Right lobe of liver (tissue), 6 donors: ENCODE data around the gene LCP2. TPM values are rescaled to one million over a fixed set of nuclear protein-coding genes. Genes with fewer than 3 reads are reported as not detected.
A peak's percentile ranks its signal among the peaks of the same experiment; 100 is the strongest.

ENCODE experiments used
- ATAC-seq, 4 donors: fragments of 200-7000 bp; cut with Tn5 transposase; one replicate each; pipeline ENCODE4 v1.9.1; 2020; ENCODE audit warnings: mild to moderate bottlenecking in 4 of 4, moderate library complexity in 4 of 4
- DNase-seq, 3 donors: peaks; one replicate each; pipeline ENCODE4 v3.0.0-alpha.2; 2020
- H3K27ac ChIP-seq, 3 donors: fragments of 200-600 bp; one replicate each; pipeline ENCODE4 v1.8.0; 2022
- H3K27me3 ChIP-seq, 2 donors: fragments of 200-600 bp; one replicate each; pipeline ENCODE4 v1.8.0; 2022
- H3K36me3 ChIP-seq, 4 donors: fragments of 200-600 bp; sonication (generic) in 1 of 4; one replicate each; pipeline versions ENCODE4 v1.5.1 to v1.8.0; 2017 to 2022; ENCODE audit warnings: control low read depth in 1 of 4
- H3K4me1 ChIP-seq, 4 donors: fragments of 200-600 bp; sonication (generic) in 1 of 4; one replicate each; pipeline versions ENCODE4 v1.5.1 to v1.8.0; 2017 to 2022; ENCODE audit warnings: control low read depth in 1 of 4
- H3K4me3 ChIP-seq, 3 donors: fragments of 200-600 bp; one replicate each; pipeline ENCODE4 v1.8.0; 2022
- H3K9me3 ChIP-seq, 4 donors: fragments of 200-600 bp; sonication (generic) in 1 of 4; one replicate each; pipeline versions ENCODE4 v1.5.1 to v1.8.0; 2017 to 2022; ENCODE audit warnings: control low read depth in 1 of 4
- CTCF ChIP-seq, 4 donors: fragments of 200-600 bp in 3 of 4; fragments of 450-650 bp in 1 of 4; IDR thresholded peaks; one replicate each; pipeline versions ENCODE4 v1.5.1 to v1.8.0; 2016 to 2022; ENCODE audit warnings: antibody characterized with exemption in 4 of 4, mild to moderate bottlenecking in 2 of 4
- POLR2A ChIP-seq: fragments of 450-650 bp; IDR thresholded peaks from one replicate; pipeline ENCODE4 v1.6.1; 2017; ENCODE audit warnings: antibody characterized with exemption, mild to moderate bottlenecking
- WGBS: methylation state at CpG from one replicate; pipeline ENCODE4 v1.1.6; 2018; ENCODE audit warnings: low coverage, low lambda C conversion rate; ENCODE audit not compliant: insufficient coverage; ENCODE audit errors: missing lambda C conversion rate; 5-methylcytosine and 5-hydroxymethylcytosine counted together
- intact Hi-C, 2 donors: fragments of 100-400 bp; cut with DNase I; formaldehyde crosslinking; loops; one replicate each; pipeline versions ENCODE4 v1.11.2 to v1.14.1; 2022
- total RNA-seq, 6 experiments: library from RNA; depleted of rRNA in 2 of 6; stranded (reverse); fragments of >200 nt in 2 of 6; fragmentation: NEBNext Ultra II Directional in 3 of 6; extraction: Animal tissue kit (Norgen Biotek cat#: 25700) in 3 of 6; gene quantifications; one replicate each; pipeline versions ENCODE4 v1.1.0 to v1.2.4, GENCODE V29; 2016 to 2023
- donor health status: DM: no; HTN: yes; CAD: no.
- donor health status: DM: no; HTN: no; CAD: no.
- donor health status: DM: no; HTN: no; CAD: no.
- donor health status: DM: no; HTN: yes; CAD: no.
- donor health status: DM: no; HTN: yes; CAD: no.

LCP2 gene
- total RNA-seq, 6 experiments from 2014 or later = 4.4 to 20.5 (median 10.1) TPM

GRCh38 chr5:170268884-170269283 is 28.7 kb downstream of the LCP2 start:
- TF ChIP-seq POLR2A (no peak), CTCF (IDR thresholded peaks at IDR 0.05) (no peak)
- WGBS = 10% methylated on average over 2 of the region's 3 CpGs
- no peaks in the 10 kb centered on the region for H3K27me3 ChIP-seq
- ATAC-seq (peak; percentile 56 to 70 (median 62)), DNase-seq (no peak)
- peak overlapping the region in 1 of 3 donors; percentile 70 for H3K27ac ChIP-seq
- intact Hi-C loops = loop anchor here in 1 of 2 donors (2.0 kb wide), 1 partner anchor 150 kb away; no protein-coding TSS in a partner anchor
- H3K4me1 ChIP-seq = peaks cover 0 to 4% (median 0%) of the 10 kb centered on the region in 4 donors
- H3K36me3 ChIP-seq = no peaks in the 10 kb centered on the region
- H3K4me3 ChIP-seq = no peak overlapping the region
- H3K9me3 ChIP-seq = no peaks in the 10 kb centered on the region

GRCh38 chr5:170268153-170268689 is 29.4 kb downstream of the LCP2 start:
- H3K4me1 ChIP-seq = peaks cover 0 to 4% (median 0%) of the 10 kb centered on the region in 4 donors
- WGBS = 24% methylated on average over 13 of the region's 15 CpGs
- DNase-seq = no peak
- no peaks in the 10 kb centered on the region for H3K9me3 ChIP-seq
- intact Hi-C loops = loop anchor here in 1 of 2 donors (2.0 kb wide), 1 partner anchor 151 kb away; no protein-coding TSS in a partner anchor
- H3K4me3 ChIP-seq = no peak overlapping the region
- TF ChIP-seq POLR2A = no peak
- no peak for TF ChIP-seq CTCF (IDR thresholded peaks at IDR 0.05)
- no peak overlapping the region for H3K27ac ChIP-seq
- no peaks in the 10 kb centered on the region for H3K36me3 ChIP-seq
- no peaks in the 10 kb centered on the region for H3K27me3 ChIP-seq
- no peak for ATAC-seq

- Histone ChIP-seq H3K36me3 (no peaks in the 10 kb centered on the region), H3K4me1 (peaks cover 0 to 4% (median 0%) of the 10 kb centered on the region in 4 donors), H3K27me3 (no peaks in the 10 kb centered on the region), H3K9me3 (no peaks in the 10 kb centered on the region), H3K4me3 (no peak overlapping the region), H3K27ac (peak overlapping the region in 1 of 3 donors; percentile 4)
- 16% methylated on average over 13 of the region's 16 CpGs for WGBS
- TF ChIP-seq CTCF (IDR thresholded peaks at IDR 0.05) (peak; percentile 65 to 85 (median 76)), POLR2A (no peak)
- intact Hi-C loops = loop anchor here in 1 of 2 donors (2.0 kb wide), 1 partner anchor 151 kb away; no protein-coding TSS in a partner anchor
- ATAC-seq (peak; percentile 72 to 74 (median 74)), DNase-seq (peak; percentile 69 to 74 (median 73))
These were observed 30.0 kb downstream of the LCP2 start for GRCh38 chr5:170267431-170268152.

GRCh38 chr5:170266570-170267381 is 30.8 kb downstream of the LCP2 start:
- WGBS = 26% methylated on average over 17 of the region's 17 CpGs
- no peak overlapping the region for H3K4me3 ChIP-seq
- no peak for ATAC-seq

More at GRCh38 chr5:170266570-170267381, 30.8 kb downstream of the LCP2 start:
- Histone ChIP-seq H3K4me1 (peaks cover 0 to 4% (median 0%) of the 10 kb centered on the region in 4 donors), H3K9me3 (no peaks in the 10 kb centered on the region), H3K27ac (peak overlapping the region in 1 of 3 donors; percentile 4), H3K27me3 (no peaks in the 10 kb centered on the region), H3K36me3 (peaks cover 0 to 1% (median 0%) of the 10 kb centered on the region in 4 donors)
- DNase-seq = no peak
- TF ChIP-seq CTCF (IDR thresholded peaks at IDR 0.05) (no peak), POLR2A (no peak)
- intact Hi-C loops = no loop called here
